GM12892 (cell line): ENCODE data around the gene FGF1.

ENCODE experiments used
- DNase-seq: peaks from one replicate; pipeline ENCODE4 v3.0.0; 2011; ENCODE audit not compliant: insufficient read length
- FAIRE-seq: peaks from 2 replicates; lab custom pipeline; 2011; peaks lifted over from hg19 to GRCh38; lab: Jason Lieb, UNC
- POLR2A ChIP-seq: IDR thresholded peaks from 2 replicates; pipeline ENCODE4 v1.6.1; 2011; ENCODE audit warnings: low read depth, low read length, control low read depth
- POLR2AphosphoS5 ChIP-seq: IDR thresholded peaks from 2 replicates; pipeline ENCODE4 v1.6.1; 2011; ENCODE audit warnings: low read depth, low read length, control low read depth
- TAF1 ChIP-seq: IDR thresholded peaks from 2 replicates; pipeline ENCODE4 v1.6.1; 2011; ENCODE audit warnings: low read depth, mild to moderate bottlenecking, control low read depth, low read length, borderline replicate concordance

Gene FGF1

DNA sequence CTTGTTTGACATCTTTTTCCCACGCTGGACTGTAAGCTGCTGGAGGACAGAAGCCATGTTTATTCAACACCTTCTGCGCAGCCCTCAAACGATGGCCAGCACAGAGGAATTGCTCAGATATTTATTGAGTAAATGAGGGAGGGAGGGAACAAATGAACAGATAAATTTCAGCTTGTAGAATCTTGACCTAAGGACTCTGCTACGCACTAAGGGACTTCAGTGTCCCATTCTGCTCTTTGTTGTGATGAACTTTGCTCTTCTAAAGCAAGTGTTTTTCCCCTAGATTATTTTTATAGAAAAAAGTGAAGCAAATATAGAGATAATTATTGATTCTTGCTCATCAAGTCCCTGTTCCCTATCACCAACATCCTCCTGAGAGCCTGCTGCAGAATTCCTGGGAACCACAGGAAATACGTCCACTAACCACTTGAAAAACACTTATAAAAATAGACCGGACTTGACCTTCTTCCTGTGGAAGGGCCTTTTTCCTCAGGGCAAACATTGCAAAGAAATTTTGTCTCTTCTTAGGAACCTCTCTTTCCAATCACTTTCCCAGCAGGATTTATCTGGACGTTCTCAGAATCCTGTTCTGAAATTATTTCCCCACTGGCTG, 54.9 kb downstream of the FGF1 start:
- FAIRE-seq (no peak), DNase-seq (no peak)
- TF ChIP-seq POLR2AphosphoS5 (no peak), POLR2A (no peak), TAF1 (no peak)

GRCh38 chr5:142627383-142628217, 58.3 kb downstream of the FGF1 start:
- no peak for TF ChIP-seq POLR2AphosphoS5
- no peak for TF ChIP-seq POLR2A
- no peak for TF ChIP-seq TAF1
- no peak for FAIRE-seq

GRCh38 chr5:142626786-142627185, 59.1 kb downstream of the FGF1 start:
- TF ChIP-seq TAF1 (no peak), POLR2A (no peak), POLR2AphosphoS5 (no peak)
- no peak for DNase-seq
- no peak for FAIRE-seq

More at GRCh38 chr5:142627383-142628217, 58.3 kb downstream of the FGF1 start:
- no peak for DNase-seq

DNA sequence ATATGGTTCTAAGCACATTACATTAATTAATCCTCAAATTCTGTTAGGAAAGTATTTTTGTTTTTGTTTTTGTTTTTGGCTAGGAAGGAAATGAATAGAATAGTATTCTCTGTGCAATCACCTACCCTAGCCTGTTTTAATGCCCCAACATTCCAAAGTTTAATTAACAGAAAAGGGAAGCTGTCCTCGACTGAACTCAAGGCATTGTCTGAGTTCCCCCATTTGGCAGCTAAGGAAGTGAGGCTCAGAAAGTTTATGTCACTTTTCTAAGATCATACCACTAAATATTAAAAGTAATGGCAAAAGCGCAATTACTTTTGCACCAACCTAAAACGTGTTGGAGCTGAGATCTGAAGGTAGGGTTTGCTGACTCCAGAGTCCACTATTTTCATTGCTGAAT, 59.8 kb downstream of the FGF1 start:
- TF ChIP-seq POLR2A (no peak), TAF1 (no peak), POLR2AphosphoS5 (no peak)
- DNase-seq (no peak), FAIRE-seq (no peak)

GRCh38 chr5:142621227-142621626, 64.7 kb downstream of the FGF1 start:
- DNase-seq, result no peak
- FAIRE-seq, result no peak
- no peak for TF ChIP-seq POLR2AphosphoS5
- no peak for TF ChIP-seq TAF1
- TF ChIP-seq POLR2A, result no peak

- TF ChIP-seq POLR2AphosphoS5, result no peak
- no peak for TF ChIP-seq POLR2A
- no peak for TF ChIP-seq TAF1
- FAIRE-seq, result no peak
- DNase-seq, result no peak
These were observed 66.1 kb downstream of the FGF1 start for GRCh38 chr5:142619815-142620214.

- TF ChIP-seq POLR2A, result no peak
- TF ChIP-seq TAF1, result no peak
- DNase-seq (no peak), FAIRE-seq (no peak)
These were observed 67.8 kb downstream of the FGF1 start for GRCh38 chr5:142618130-142618523.

DNA sequence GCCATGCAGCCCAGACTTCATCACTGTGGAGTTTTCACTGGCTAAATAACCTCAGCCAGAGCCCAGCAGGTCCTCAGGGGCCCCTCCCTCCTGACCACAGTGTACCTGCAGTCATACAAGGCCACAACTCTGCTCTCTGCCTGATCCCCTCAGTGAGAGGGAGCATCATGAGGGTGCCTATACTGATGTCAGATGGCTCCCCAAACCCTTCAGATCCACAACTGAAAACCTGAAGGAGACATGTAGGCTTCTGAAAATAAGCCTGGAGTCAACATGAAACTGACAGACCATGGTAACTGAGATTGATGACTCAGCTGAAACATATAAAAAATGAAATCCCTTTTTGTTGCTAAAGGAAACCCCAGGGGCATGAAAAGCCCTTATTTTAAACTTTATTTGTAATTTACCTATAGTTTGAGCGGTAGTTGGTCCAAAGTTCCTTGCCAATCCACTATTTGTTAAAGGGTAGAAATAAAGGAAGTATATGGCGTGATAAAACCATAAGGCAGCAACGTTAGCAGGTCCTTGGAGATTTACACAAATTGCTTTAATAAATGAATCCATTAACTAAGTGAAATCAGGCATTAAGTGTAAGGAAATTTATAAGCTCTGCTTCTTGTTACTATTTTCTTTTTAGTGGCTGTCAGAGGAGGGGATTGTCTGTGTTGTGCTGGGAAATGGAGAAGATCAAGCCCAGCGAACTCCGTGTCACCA, 68.3 kb downstream of the FGF1 start:
- DNase-seq (no peak), FAIRE-seq (no peak)
- no peak for TF ChIP-seq TAF1
- no peak for TF ChIP-seq POLR2AphosphoS5
- TF ChIP-seq POLR2A, result no peak

- DNase-seq (no peak), FAIRE-seq (no peak)
- no peak for TF ChIP-seq POLR2AphosphoS5
- TF ChIP-seq TAF1, result no peak
- no peak for TF ChIP-seq POLR2A
These were observed 69.9 kb downstream of the FGF1 start for GRCh38 chr5:142615948-142616347.

GRCh38 chr5:142614054-142614453, 71.8 kb downstream of the FGF1 start:
- FAIRE-seq (no peak), DNase-seq (no peak)
- no peak for TF ChIP-seq POLR2A
- TF ChIP-seq TAF1, result no peak
- TF ChIP-seq POLR2AphosphoS5, result no peak

- DNase-seq (no peak), FAIRE-seq (no peak)
- TF ChIP-seq POLR2A (no peak), TAF1 (no peak), POLR2AphosphoS5 (no peak)
These were observed 72.6 kb downstream of the FGF1 start for GRCh38 chr5:142613271-142613671.
